Amniotic stem cell (primary cell): ENCODE measurements around the gene HDHD3.

Experiments used
- DNase-seq: peaks from one replicate; lab custom pipeline; 2025; lab: John Stamatoyannopoulos, UW

HDHD3 gene

GRCh38 chr9:113328045-113328782 lies 48.6 kb downstream of the HDHD3 start:
- no peak for DNase-seq

- no peak for DNase-seq
These were observed 50.6 kb downstream of the HDHD3 start for GRCh38 chr9:113326230-113326629.
